Mononuclear cell (primary cell): ENCODE data around the gene PITPNC1. TPM values are rescaled to one million over a fixed set of nuclear protein-coding genes. Genes with fewer than 3 reads are reported as not detected.
"Not testable (repeated sequence)": the region's sequence is repeated elsewhere in the genome, so short reads cannot be mapped to it uniquely, and the experiment has no call there.

ENCODE experiments used
- H3K27me3 ChIP-seq: 2 replicates; pipeline ENCODE4 v1.6.0; 2011; ENCODE audit warnings: low read length, control low read depth; ENCODE audit not compliant: insufficient read depth
- H3K4me1 ChIP-seq: 2 replicates; pipeline ENCODE4 v1.5.1; 2011; ENCODE audit warnings: mild to moderate bottlenecking, low read length, control low read depth; ENCODE audit not compliant: insufficient read depth
- H3K4me3 ChIP-seq: 2 replicates; pipeline ENCODE4 v1.5.1; 2011; ENCODE audit warnings: mild to moderate bottlenecking, low read length, moderate library complexity
- H3K9me3 ChIP-seq: 2 replicates; pipeline ENCODE4 v1.5.1; 2011; ENCODE audit warnings: low read depth, mild to moderate bottlenecking, control low read depth, low read length
- total RNA-seq: library from RNA; depleted of rRNA; stranded (reverse); fragments of >200 nt; gene quantifications from one replicate; pipeline ENCODE4 v1.2.3, GENCODE V29; 2012

PITPNC1 gene
- total RNA-seq, 1 donor, result 52.8 TPM

DNA sequence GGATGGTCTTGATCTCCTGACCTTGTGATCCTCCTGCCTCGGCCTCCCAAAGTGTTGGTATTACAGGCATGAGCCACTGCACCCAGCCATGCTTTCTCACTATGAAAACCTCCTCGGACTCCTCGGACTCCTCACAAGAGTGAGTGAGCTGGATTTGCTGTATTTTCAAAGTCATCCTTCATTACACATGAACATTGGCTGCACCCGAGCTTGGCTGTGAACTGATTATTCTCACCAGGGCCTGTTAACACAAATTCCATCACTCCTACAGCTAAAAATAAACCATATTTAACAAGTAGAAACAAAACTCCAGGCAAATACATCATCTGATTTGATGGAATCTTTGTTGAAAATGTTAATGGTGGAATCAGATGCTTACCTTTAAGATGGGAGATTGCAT lies 50.3 kb downstream of the PITPNC1 start:
- peaks cover 42% of the 10 kb centered on the region for H3K4me1 ChIP-seq
- H3K27me3 ChIP-seq, result no peaks in the 10 kb centered on the region

DNA sequence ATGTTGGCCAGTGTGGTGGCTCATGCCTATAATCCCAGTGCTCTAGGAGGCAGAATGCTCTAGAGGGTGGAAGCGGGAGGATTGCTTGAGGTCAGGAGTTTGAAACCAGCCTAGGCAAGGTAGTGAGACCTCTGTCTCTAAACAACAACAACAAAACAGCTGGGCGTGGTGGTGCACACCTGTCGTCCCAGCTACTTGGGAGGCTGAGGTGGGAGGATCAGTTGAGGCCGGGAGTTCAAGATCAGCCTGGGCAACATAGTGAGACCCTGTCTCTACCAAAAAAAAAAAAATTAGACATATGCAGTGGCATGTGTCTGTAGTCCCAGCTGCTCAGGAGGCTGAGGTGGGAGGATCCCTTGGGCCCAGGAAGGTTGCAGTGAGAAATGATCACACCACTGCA lies 53.4 kb downstream of the PITPNC1 start:
- not testable (repeated sequence) for H3K9me3 ChIP-seq, H3K4me3 ChIP-seq, H3K27me3 ChIP-seq
- peaks cover 52% of the 10 kb centered on the region for H3K4me1 ChIP-seq

More for the DNA sequence above, 50.3 kb downstream of the PITPNC1 start:
- Histone ChIP-seq H3K9me3 (no peaks in the 10 kb centered on the region), H3K4me3 (no peak overlapping the region)

DNA sequence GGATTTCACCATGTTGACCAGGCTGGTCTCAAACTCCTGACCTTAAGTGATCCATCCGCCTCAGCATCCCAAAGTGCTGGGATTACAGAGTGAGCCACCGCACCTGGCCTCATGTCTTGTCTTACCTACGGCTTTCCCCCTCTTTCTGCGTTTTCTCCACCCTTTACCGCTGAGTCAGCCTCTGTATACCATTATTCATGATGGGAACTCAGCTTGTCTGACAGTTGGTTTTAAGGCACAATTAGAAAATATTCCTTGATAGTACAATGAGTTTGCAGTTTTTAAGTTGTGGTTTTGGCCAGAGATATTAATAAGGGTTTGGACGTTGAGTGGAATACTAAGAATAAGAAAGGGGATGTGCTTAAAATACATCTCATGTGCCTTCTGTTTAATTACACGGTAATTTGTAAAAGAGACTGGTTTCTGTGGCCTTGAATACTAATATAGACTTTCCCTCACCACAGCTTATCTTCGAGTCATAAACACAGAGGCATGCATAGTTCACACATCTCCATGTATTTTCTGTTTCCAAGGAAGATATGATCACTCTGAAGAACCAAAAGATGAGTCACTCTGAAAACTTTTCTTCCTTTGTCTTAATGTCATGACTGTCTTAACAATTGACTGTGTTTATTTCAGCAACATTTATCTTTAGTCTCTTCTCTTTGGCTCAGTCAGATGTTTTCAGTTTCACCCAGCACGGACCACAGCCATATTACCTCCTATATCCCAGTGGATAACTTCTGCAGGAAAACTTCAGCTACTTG lies 54.4 kb downstream of the PITPNC1 start:
- Histone ChIP-seq H3K4me1 (peaks cover 58% of the 10 kb centered on the region), H3K4me3 (no peak overlapping the region), H3K27me3 (no peaks in the 10 kb centered on the region)

GRCh38 chr17:67433248-67433924 lies 56.3 kb downstream of the PITPNC1 start:
- no peak overlapping the region for H3K4me3 ChIP-seq
- H3K4me1 ChIP-seq, result peaks cover 78% of the 10 kb centered on the region
- H3K27me3 ChIP-seq, result no peaks in the 10 kb centered on the region
- no peaks in the 10 kb centered on the region for H3K9me3 ChIP-seq

More for the DNA sequence above, 54.4 kb downstream of the PITPNC1 start:
- H3K9me3 ChIP-seq, result no peaks in the 10 kb centered on the region

DNA sequence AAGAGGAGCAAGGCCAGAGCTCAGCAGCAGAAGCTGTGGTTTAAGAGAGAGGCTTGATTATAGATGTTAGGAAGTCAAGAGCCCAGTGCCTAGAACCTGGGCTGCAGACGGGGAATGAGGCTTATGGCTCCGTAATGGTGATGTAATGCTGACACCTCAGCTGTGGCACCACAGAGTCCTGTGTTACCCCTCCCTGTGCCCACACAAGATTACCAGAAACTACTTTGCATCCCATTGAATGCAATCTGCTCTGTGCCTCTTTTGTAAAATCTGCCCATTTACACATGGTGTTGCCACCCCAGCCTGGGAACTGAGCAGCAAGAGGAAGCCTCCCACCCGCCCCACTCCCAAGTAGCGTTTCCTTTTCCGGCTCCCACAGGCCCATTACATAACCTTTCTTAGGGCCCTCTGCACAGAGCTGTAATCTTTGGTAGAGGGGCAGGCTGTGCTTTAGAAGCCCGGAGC lies 57.0 kb downstream of the PITPNC1 start:
- H3K4me1 ChIP-seq, result peaks cover 85% of the 10 kb centered on the region
- no peak overlapping the region for H3K4me3 ChIP-seq
- no peaks in the 10 kb centered on the region for H3K9me3 ChIP-seq
- H3K27me3 ChIP-seq, result no peaks in the 10 kb centered on the region

- no peak overlapping the region for H3K4me3 ChIP-seq
- H3K4me1 ChIP-seq, result peaks cover 93% of the 10 kb centered on the region
- no peaks in the 10 kb centered on the region for H3K27me3 ChIP-seq
- no peaks in the 10 kb centered on the region for H3K9me3 ChIP-seq
Observed at GRCh38 chr17:67435122-67435521, 58.0 kb downstream of the PITPNC1 start.

- H3K4me1 ChIP-seq, result peaks cover 95% of the 10 kb centered on the region
- H3K4me3 ChIP-seq, result no peak overlapping the region
- H3K27me3 ChIP-seq, result no peaks in the 10 kb centered on the region
- no peaks in the 10 kb centered on the region for H3K9me3 ChIP-seq
Observed at GRCh38 chr17:67435786-67436185, 58.7 kb downstream of the PITPNC1 start.

GRCh38 chr17:67436233-67436632 lies 59.2 kb downstream of the PITPNC1 start:
- Histone ChIP-seq H3K9me3 (no peaks in the 10 kb centered on the region), H3K4me1 (peaks cover 95% of the 10 kb centered on the region), H3K27me3 (no peaks in the 10 kb centered on the region), H3K4me3 (no peak overlapping the region)

GRCh38 chr17:67438667-67439066 lies 61.6 kb downstream of the PITPNC1 start:
- H3K9me3 ChIP-seq, result no peaks in the 10 kb centered on the region
- H3K4me1 ChIP-seq, result peaks cover 95% of the 10 kb centered on the region
- no peak overlapping the region for H3K4me3 ChIP-seq
- H3K27me3 ChIP-seq, result no peaks in the 10 kb centered on the region

DNA sequence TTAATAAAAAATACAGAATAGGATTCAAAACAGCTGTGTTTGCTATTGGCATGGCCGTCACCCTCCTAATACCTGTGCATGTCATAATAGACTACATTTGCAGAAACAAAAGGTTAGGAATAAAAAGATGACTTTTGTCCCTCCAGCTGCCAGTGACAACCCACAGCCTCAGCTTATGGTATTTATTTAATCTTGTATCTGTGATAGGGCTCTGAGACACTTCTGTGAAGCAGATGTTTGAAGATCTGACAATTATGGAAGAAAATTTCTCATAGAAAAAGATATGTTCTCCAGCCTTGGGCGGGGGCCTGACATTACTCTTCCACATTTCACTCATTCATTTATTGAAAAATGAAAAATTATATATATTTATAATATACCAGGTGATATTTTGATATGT lies 62.2 kb downstream of the PITPNC1 start:
- H3K4me1 ChIP-seq, result peaks cover 94% of the 10 kb centered on the region
- no peaks in the 10 kb centered on the region for H3K9me3 ChIP-seq
- H3K27me3 ChIP-seq, result no peaks in the 10 kb centered on the region
- H3K4me3 ChIP-seq, result no peak overlapping the region

GRCh38 chr17:67440277-67441051 lies 63.4 kb downstream of the PITPNC1 start:
- Histone ChIP-seq H3K9me3 (no peaks in the 10 kb centered on the region), H3K27me3 (no peaks in the 10 kb centered on the region), H3K4me1 (peaks cover 86% of the 10 kb centered on the region), H3K4me3 (no peak overlapping the region)

DNA sequence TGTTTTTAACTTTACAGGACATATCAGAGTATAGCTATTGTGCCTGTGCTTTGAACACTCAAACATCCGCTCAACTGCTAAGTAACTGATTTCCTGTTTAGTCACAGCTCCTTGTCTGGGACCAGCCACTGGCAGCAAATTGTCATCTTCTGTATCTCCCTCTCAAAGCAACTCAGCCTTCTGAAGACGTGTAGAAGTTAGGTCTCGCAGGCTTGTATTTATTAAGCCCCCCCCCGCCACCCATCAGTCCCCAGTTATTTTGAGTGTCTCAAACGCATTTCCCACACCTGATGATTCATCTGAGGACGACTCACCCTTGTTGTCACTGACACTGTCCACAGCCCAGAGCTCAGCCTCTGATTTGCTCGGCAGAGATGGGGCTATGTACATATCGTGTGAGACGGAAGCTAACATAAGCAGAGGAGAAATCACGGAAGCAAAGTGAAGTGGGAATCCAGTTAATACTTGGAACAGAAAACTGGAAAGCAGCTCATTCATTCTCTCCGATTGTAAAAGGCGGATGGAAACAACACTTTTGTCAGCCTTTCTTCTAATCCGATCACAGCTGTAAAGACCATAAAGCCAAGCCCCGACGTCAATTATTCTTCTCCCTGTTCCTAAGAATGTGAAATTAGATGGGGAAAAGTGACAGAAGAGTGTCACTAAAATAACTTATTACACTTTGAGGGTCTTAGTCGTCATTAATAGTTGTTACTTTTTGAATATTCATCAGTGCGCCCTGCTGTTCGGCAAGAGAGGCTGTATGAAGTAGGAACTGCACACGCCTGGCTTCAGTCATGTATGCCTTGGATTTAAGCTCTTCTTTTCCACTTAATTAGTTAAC lies 64.2 kb downstream of the PITPNC1 start:
- Histone ChIP-seq H3K4me1 (peaks cover 78% of the 10 kb centered on the region), H3K4me3 (no peak overlapping the region), H3K27me3 (no peaks in the 10 kb centered on the region), H3K9me3 (no peaks in the 10 kb centered on the region)

DNA sequence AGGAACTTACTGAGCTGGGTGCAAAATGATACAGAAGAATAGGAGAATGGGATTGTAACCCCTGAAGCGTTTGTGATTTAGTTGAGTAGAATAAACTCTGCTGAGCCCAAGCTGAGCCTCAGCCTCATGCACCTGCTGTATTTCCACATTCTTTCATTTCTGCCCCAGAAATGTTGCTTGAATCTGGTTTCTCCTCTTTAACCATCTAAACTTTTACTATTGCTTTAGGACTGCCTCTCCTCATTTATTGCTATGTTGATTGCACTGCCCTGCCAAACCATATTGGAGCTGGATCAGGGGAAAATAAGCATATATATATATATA lies 64.8 kb downstream of the PITPNC1 start:
- Histone ChIP-seq H3K4me3 (no peak overlapping the region), H3K4me1 (peaks cover 72% of the 10 kb centered on the region), H3K9me3 (no peaks in the 10 kb centered on the region), H3K27me3 (no peaks in the 10 kb centered on the region)

DNA sequence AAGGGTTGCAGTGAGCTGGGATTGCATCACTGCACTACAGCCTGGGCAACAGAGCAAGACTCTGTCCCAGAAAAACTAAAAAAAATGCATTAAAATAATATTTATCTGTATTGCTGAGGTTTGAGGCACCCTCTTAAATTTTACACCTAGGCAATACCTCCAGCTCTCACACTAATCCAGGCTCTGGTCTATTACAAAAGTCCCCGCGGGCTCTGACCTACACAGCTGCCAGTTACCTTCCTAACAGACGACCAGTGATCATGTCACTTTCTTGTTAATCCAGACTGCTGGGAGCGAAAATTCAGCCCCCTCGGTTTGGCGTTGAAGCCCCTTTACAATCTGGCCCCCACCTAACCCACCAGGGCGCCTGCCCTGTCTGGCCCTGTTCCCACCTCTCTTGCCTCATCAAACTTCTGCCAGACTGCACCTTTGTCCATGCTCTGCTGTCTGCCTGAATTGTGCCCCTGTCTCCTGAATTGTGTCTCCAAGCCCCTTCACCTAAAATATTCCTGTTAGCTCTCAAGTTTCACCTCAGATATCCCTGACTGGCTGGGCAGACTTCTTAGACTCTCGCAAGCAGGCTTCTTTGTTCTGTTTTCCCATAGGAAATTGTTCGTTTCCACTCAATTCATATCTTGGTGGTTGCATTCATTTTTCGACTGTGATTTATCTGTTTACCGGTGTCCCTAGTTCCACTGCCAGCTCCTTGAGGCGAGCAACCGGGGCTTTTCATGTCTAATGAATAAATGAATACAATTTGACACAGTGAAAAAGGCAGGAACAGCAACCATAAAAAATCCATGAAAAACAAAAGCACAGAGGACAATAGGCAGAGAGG lies 65.9 kb downstream of the PITPNC1 start:
- Histone ChIP-seq H3K4me3 (no peak overlapping the region), H3K4me1 (peaks cover 65% of the 10 kb centered on the region), H3K27me3 (no peaks in the 10 kb centered on the region), H3K9me3 (no peaks in the 10 kb centered on the region)
